Adrenal gland (tissue), 5 donors: ENCODE results near the gene CENPF.
"Not testable (repeated sequence)": the region's sequence is repeated elsewhere in the genome, so short reads cannot be mapped to it uniquely, and the experiment has no call there.

Experiments used
- POLR2A ChIP-seq, 2 donors: fragments of 450-650 bp; IDR thresholded peaks; one replicate each; pipeline ENCODE4 v1.6.1; 2017; ENCODE audit warnings: antibody characterized with exemption in 2 of 2, mild to moderate bottlenecking in 2 of 2, moderate library complexity in 1 of 2
- TF ChIP-seq, protein P1 (sequence below), 6 experiments: fragments of 450-650 bp in 4 of 6; fragments of 200-600 bp in 2 of 6; sonication (generic) in 1 of 6; IDR thresholded peaks; 1 replicate in 5 of 6; 2 replicates in 1 of 6; pipeline versions ENCODE4 v1.5.1 to v1.8.0; 2016 to 2021; ENCODE audit warnings: antibody characterized with exemption in 6 of 6, mild to moderate bottlenecking in 2 of 6, moderate library complexity in 1 of 6
- donor health status: DM: no; HTN: no; CAD: no.

DNA sequence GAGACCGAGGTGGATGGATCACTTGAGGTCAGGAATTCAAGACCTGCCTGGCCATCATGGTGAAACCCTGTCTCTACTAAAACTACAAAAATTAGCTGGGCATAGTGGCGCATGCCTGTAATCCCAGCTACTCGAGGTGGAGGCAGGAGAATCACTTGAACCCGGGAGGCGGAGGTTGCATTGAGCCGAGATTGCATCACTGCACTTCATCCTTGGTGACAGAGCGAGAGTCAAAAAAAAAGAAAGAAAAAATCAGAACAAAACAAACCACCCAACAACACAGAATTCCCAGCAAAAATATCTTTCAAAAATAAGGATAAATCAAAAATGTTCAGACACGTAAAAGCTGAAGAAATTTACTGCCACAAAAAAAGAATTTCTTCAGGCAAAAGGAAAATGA lies 11.1 kb upstream of the CENPF start:
- not testable (repeated sequence) for TF ChIP-seq POLR2A (IDR thresholded peaks at IDR 0.05)
- TF ChIP-seq, protein P1, sequence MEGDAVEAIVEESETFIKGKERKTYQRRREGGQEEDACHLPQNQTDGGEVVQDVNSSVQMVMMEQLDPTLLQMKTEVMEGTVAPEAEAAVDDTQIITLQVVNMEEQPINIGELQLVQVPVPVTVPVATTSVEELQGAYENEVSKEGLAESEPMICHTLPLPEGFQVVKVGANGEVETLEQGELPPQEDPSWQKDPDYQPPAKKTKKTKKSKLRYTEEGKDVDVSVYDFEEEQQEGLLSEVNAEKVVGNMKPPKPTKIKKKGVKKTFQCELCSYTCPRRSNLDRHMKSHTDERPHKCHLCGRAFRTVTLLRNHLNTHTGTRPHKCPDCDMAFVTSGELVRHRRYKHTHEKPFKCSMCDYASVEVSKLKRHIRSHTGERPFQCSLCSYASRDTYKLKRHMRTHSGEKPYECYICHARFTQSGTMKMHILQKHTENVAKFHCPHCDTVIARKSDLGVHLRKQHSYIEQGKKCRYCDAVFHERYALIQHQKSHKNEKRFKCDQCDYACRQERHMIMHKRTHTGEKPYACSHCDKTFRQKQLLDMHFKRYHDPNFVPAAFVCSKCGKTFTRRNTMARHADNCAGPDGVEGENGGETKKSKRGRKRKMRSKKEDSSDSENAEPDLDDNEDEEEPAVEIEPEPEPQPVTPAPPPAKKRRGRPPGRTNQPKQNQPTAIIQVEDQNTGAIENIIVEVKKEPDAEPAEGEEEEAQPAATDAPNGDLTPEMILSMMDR (IDR thresholded peaks at IDR 0.05), result not testable (repeated sequence)
